ENCODE results near the gene PATE4.
"Not testable (repeated sequence)": the region's sequence is repeated elsewhere in the genome, so short reads cannot be mapped to it uniquely, and the experiment has no call there.

The PATE4 gene, protein sequence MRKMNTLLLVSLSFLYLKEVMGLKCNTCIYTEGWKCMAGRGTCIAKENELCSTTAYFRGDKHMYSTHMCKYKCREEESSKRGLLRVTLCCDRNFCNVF

DNA sequence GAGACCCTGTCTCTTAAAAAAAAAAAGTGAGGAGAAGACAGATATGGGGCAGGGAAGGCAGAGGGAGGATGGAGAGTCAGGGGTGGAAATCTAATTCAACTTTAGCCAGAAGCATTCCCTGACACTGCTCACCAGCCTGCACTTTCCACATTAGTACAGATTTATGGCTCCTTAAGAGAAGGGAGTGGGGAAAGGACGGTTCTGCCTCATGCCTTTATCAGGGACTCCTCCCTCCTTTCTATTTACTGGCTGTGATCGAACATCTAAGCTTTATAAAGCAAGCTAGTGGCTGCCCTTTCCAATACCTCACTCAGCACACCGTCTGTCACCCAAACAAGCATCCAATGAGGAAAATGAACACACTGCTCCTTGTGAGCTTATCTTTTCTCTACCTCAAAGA is at the start of gene PATE4:
PATE4 (plus strand) TSS at position 301 of the 400 bp plus-strand sequence; CDS start at position 345, 44 bp downstream.
- no peak for FAIRE-seq

DNA sequence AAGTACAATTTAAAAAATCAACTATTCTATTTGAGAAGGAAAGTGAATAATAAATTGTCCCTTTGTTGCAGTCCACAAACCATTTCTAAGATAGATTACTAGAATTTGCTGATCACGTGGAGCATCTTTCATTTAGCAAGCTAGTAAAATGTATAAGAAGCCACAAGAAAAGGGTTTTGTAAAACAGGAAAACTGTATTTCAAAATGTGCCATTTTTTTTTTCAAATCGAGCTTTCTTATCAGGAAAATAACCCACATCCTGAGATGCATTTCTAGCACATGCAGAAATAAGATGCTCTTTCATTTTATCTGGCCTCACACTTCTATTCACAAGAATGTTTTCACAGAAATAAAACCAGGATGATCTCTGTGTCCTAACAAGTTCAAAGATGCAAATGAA is 48.4 kb upstream of the PATE4 start:
- FAIRE-seq = no peak

DNA sequence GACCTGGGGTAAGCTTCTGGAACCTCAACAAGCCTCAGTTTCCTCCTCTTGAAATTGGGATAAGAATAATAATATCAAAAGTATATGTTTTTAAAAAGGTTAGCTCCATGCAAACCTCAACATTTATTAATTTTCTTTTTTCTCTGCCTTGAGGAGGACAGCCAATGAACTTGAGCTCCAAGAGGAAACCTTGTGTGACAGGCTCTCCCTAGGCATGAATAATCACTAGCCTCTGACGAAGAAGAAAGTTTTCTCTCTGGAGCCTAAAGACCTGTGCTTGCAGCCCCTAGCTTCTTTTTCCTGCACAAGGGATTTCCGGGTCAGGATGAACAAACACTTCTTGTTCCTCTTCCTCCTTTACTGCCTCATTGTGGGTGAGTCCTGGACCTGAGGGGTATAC is 45.3 kb upstream of the PATE4 start, which contains the start of gene PATE3:
PATE3 (plus strand) TSS at position 301 of the 400 bp plus-strand sequence; CDS start at position 326, 25 bp downstream.
- no peak for FAIRE-seq

DNA sequence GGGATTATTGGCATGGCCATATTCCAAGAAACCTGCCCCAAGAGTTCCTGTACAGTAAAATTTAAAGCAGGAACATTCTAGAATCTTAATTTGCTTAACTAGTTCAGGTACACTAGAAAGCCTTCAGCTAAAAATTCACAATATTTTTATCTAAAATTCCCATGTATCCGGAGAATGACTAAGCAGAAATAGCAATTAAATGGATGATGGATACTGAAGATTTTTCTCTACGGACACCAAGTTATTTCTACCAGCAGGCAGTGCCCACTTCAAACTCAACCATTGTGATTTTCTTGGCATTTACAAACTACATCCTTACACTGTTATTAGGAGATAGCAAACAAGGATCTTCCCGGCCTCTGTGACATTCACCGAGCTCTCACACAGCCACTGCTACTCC is 42.3 kb upstream of the PATE4 start:
- no peak for FAIRE-seq

DNA sequence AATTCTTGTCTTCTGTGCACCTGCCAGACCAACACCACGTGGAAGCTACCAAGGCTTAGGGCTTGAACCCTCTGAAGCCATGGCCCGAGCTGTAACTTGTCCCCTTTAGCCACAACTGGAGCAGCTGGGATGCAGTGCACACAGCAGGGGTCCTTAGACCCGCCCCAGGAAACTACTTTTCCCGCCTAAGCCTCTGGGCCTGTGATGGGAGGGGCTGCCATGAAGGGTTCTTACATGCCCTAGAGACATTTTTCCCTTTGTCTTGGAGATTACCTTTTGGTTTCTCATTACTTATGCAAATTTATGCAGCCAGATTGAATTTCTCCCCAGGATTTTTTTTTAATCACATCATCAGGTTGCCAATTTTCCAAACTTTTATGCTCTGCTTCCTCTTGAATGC is 35.5 kb upstream of the PATE4 start:
- FAIRE-seq = no peak

DNA sequence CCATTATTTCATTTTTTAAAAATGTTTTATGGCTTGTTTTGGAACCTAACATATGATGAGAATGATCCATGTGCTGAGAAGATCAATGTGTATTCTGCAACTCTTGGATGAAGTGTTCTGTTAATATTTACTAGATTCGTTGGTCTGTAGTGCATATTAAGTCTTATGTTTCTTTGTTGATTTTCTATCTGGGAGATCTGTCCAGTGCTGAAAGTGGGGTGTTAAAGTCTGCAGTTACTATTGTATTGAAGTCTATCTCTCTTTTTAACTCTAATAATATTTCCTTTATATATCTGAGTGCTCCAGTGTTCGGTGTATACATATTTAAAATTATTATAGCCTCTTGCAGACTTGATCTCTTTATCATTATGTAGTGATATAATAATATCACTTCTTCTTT is 33.3 kb upstream of the PATE4 start:
- no peak for FAIRE-seq

DNA sequence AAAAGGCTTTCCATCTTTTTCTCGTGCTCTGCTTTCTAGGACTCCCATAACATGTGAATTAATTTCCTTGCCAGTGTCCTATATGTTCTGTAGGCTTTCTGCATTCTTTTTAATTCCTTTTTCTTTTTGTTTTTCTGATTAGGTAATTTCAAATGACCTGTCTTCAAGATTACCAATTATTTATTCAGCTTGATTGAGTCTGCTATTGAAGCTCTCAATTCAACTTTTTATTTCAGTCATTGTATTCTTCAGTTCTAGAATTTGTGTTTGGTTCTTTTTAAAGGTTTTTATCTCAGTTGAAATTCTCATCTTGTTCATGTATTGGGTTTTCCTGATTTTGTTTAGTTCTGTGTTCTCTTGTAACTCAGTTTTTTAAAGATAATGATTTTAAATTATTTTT is 30.7 kb upstream of the PATE4 start:
- FAIRE-seq = no peak

DNA sequence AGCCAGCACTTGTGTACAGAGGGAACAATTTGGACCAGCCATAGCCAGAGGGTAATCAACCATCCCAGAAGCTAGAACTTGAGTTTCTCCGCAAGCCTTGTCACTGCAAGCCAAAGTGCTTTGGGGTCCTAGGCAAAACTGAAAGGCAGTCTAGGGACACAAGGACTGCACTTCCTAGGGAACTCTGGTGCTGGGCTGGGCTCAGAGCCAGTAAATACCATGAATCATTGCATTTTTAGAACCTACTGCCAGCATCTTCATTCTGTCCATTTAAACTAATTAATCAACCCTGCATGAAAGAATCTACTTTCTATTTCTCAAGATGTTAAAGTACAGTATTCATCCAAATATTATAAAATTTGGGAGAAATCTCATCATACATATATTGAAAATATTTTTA is 25.2 kb upstream of the PATE4 start:
- FAIRE-seq = no peak

DNA sequence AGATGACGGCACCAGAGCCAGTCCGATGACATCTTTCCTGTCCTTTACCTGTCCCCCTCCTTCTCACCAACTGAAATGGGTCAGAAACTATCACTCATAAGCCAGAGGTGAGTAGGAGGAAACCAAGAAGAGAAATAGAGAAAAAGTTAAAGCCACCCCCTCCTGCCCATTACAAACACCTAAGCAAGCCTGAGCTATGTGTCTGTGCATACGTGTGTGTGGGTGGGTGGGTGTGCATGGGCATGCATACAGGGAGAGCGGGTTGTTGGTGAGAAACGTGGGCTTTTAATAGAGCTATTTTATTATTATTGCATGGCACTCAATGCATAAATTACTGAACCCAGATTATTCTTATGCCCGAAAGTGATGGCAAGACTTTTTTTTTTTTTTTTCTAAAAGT is 2.6 kb downstream of the PATE4 start:
- no peak for FAIRE-seq

DNA sequence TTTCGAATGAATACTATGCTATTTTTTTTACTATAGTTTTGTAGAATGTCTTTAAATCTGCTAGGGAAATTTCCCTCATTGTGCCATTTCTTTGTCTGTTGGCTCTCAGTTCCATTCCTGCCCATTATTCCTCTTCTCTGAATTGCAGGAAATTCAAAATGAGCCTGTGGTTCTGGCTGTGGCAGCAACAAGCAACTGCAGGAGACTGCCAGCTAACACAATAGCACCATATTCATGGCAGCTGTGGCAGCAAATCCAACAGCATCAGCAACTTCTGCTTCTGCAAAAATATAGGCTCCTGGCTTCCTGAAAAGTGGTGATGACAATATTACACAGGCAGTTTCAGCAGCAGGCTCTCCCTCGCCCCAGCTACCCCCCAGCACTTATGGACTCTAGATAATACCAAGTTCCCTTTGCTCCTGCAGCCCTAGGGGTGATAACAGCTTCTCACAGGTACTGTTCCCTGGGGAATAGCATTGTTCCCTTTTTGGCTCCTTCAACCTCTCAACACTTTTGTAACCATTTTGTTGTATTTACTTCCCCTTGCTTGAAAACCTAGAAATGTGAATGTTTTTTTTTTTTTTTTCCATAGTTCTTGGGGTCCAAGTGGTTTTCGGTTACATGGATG is 9.3 kb downstream of the PATE4 start:
- FAIRE-seq = no peak

DNA sequence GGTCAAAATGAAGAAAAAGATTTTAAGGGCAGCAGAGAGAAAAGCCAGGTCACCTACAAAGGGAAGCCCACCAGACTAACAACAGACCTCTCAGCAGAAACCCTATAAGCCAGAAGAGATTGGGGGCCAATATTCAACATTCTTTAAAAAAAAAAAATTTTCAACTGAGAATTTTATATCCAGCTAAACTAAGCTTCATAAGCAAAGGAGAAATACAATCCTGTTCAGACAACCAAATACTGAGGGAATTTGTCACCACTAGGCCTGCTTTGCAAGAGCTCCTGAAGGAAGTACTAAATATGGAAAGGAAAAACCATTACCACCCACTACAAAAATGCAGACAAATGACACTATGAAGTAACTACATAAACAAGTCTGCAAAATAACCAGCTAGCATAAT is 13.1 kb downstream of the PATE4 start:
- FAIRE-seq = no peak

DNA sequence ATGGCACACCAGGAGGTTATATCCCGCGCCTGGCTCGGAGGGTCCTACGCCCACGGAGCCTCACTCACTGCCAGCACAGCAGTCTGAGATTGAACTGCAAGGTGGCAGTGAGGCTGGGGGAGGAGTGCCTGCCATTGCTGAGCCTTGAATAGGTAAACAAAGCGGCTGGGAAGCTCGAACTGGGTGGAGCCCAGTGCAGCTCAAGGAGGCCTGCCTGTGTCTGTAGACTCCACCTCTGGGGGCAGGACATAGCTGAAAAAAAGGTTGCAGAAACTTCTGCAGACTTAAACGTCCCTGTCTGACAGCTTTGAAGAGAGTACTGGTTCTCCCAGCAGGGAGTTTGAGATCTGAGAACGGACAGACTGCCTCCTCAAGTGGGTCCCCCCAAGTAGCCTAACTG is 24.6 kb downstream of the PATE4 start:
- FAIRE-seq = not testable (repeated sequence)

DNA sequence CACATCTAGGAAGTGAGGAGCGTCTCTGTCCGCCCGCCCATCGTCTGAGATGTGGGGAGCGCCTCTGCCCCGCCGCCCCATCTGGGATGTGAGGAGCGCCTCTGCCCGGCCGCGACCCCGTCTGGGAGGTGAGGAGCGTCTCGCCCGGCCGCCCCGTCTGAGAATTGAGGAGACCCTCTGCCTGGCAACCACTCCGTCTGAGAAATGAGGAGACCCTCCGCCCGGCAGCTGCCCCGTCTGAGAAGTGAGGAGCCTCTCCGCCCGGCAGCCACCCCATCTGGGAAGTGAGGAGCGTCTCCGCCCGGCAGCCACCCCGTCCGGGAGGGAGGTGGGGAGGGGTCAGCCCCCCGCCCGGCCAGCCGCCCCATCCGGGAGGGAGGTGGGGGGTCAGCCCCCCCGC is 29.7 kb downstream of the PATE4 start:
- not testable (repeated sequence) for FAIRE-seq

DNA sequence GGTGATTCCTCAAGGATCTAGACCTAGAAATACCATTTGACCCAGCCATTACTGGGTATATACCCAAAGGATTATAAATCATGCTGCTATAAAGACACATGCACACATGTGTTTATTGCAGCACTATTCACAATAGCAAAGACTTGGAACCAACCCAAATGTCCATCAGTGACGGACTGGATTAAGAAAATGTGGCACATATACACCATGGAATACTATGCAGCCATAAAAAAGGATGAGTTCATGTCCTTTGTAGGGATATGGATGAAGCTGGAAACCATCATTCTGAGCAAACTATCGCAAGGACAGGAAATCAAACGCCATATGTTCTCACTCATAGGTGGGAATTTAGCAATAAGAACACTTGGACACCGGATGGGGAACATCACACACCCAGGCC is 32.2 kb downstream of the PATE4 start:
- not testable (repeated sequence) for FAIRE-seq

DNA sequence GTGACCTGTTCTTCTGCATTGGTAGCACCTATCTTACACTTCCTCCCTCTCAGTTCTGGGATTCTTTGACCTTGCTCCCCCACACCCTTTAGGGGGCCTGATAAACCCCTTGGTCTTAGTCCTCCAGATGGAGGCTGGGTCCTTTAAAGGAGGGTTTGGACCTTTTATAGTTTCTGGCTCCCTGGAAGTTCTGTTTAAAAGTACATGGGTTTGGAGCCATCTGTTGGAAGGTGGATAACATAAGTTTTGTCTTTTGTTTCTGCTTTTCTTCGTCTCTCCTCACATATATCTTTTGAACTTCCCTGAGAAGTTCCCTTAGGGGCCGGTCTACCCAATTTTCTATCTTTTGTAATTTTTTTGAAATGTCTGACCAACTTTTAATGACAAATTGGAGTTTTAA is 36.4 kb downstream of the PATE4 start:
- FAIRE-seq = no peak

DNA sequence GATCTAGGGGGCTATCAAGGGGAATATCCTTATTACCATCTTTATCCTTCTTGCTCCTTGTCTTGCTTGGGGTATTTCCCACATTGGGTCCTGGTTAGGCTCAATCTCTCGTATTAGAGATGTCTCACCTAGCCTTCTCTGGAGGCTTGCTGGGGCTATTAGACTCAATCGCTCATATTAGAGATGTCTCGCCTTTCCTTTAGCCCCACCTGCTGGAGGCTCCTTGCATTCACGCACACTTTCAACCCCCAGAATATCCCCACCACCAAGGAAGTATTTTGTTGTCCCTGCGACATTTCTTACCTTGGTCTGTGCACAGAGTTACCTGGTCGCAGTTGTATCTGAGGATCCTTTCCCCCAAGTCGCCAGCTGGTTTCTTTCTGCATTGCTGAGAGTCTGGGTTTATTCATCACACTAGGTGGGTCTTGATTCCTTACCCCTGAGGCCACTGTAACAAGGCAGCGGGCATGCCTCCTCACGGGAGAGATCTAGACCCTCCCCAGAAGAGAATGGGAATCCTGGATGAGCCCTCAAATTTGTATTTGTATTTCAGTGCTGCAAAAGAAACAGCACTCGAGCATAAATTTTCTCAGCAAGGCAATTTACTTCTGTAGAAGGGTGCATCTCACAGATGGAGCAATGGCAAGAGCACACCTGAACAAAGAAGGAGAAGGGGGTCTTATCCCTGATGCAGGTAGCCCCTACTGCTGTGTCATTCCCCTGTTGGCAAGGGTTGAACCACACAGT is 38.4 kb downstream of the PATE4 start:
- FAIRE-seq = no peak

DNA sequence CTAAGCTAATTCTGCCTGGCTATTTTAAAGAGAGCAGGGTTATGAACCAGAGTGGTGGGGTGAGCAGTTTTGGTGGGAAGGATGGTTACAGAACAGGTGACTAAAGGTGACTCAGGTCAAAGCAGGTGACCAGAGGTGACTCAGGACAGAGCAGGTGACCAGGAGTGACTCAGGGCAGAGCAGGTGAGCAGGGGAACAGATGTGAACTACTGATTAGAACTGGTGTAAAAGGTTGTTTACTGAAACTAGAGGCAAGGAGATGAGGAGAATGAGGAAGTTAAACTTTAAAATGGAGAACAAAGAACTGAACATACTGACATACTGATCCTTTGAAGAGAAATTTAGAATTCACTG is 39.0 kb downstream of the PATE4 start:
- no peak for FAIRE-seq

DNA sequence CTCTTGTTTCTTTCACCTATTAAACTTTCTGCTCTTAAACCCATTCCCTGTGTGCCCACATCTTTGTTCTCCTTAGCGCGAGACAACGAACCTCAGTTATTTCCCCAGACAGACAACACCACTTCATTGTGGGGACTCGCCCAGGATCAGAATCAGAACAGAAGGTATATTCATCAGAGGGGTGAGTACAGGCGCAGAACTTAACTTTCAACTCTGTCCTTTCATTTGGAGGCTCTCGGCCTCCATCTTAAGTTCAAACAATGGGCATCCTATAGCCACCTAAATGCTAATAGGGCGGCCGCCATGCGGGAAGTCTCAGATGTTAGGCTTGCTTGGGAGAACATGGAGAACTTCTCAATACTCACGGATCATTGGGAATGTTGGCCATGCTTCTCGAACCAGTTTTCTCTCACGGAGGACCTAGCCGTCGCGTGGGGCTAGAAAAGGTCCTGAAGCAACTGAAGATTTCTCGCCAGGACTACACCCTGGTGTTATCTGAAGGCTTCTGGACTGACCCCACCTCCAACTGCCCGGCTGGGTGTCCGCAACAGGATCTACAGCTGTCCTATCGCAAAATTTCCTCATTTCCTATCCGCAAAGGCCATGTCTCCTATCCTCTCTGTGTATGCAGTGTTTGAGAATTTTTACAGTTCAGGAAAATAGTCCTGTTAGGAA is 40.9 kb downstream of the PATE4 start:
- FAIRE-seq = no peak

DNA sequence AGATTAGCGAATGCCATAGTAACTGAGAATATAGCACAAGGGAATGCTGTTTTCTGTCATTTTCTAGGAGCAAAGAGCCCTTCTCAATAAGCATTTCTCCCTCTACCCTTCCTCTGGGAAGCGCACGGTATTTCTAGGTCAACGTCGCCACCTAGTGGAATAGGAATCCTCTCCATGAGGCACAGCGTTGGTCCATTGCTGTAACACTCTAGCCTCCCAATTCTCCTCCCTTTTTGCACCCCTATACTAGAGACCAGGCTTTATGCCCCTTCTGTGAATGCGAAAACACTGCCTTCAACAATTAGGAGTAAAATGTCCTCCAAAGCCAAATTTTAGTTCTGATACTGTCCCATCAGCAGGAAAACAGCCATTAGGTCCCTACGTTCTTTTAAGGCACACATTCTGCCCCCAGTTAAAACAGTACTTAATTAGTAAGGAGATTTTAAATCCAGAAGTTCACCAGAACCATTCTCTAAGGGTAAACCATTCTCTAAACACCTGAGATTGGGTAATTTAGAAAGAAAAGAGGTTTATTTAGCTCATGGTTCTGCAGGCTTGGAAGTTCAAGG is 41.5 kb downstream of the PATE4 start:
- peak; percentile 86 for FAIRE-seq

DNA sequence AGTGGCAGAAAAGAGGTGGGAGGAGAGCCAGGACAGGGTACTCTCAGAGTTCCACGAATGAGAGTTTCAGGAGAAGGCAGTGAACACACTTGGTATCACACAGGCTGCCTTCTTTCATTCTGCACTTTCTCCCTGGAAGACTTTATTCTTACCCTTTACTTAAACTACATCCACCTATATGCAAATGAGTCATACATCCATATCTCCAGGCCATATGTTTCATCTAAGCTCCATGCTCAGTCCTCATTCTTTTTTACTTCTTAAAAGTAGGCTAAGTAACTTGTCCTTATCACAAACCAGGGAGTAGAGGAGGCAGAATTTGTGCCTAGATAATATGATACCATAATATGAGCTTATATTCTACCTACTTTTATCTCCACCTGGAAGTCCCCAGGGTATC is 48.2 kb downstream of the PATE4 start:
- no peak for FAIRE-seq

DNA sequence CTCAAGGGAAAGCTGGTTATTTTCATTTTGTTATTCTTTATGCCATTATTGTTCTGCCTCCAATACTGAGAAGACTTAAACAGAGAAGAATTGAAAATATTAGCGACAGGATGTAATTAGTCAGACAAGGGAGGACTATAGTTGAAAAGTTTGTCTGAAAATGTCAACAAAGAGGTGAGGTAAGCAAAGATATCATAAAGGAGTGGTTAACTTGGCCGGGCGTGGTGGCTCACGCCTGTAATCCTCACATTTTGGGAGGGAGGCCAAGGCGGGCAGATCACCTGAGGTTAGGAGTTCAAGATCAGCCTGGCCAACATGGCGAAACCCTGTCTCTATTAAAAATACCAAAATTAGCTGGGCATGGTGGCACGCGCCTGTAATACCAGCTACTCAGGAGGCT is 50.3 kb downstream of the PATE4 start:
- no peak for FAIRE-seq

DNA sequence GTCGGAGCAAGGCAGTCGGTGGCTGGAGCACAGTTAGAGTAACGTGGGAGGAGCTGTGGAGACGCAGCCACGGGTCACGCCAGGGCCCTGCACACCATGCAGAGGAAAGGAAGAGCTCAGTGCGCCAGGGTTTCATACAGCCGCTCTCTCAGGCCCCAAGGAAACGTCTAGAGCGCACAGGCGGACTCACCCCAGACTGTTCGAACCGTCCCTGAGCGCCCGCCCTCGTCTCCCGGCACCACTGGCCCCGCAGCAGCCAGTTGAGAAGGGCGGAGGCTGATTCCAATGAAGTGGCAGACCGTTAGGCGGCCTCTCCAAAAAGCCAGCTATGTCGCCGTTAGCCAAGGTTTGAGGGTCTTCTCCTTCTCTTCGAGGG is 53.9 kb downstream of the PATE4 start:
- FAIRE-seq = no peak
